HG03280 (cell line): ENCODE measurements around the gene NUDT8.
A peak's percentile ranks its signal among the peaks of the same experiment; 100 is the strongest.
"Not testable (repeated sequence)": the region's sequence is repeated elsewhere in the genome, so short reads cannot be mapped to it uniquely, and the experiment has no call there.

Experiments used
- ATAC-seq: cut with Tn5 transposase; IDR thresholded peaks from one replicate; pipeline ENCODE4 v1.9.1; 2021; ENCODE audit warnings: mild to moderate bottlenecking, moderate library complexity; ENCODE audit not compliant: unreplicated experiment

NUDT8 gene

DNA sequence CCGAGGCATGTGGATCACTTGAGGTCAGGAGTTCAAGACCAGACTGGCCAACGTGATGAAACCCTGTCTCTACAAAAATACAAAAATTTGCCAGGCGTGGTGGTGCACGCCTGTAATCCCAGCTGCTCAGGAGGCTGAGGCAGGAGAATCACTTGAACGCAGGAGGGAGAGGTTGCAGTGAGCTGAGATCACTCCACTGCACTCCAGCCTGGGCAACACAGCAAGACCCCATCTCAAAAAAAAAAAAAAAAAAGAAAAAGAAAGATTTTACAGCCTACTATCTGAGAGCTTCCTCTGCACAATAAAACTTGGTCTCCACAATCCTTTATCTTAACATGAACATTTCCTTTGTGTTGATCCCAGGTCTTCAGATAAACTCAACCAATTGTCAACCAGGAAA is 31.0 kb upstream of the NUDT8 start:
- ATAC-seq: not testable (repeated sequence)

- ATAC-seq: not testable (repeated sequence)
Observed at GRCh38 chr11:67659651-67660165, 30.0 kb upstream of the NUDT8 start.

DNA sequence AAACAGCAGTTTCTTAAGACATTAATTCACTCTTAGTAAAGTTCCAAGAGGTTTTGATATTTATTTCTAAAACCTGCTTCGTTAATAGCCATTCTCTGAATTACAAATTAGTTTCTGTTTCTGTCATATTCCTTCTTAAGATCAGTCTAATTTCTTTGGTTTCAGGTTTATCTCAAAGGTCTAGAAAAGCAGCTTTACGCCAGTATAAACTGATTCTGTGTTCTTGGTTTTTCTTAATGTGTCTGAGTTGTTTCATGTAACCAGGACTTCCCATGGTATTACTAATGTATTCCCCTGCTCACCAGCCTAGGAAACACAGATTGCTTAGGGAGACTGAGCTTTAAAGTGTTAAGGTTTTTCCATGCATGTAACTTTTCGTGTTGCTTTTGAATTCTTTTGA is 27.6 kb upstream of the NUDT8 start:
- no peak for ATAC-seq

GRCh38 chr11:67656278-67656922 is 26.7 kb upstream of the NUDT8 start:
- ATAC-seq: no peak

DNA sequence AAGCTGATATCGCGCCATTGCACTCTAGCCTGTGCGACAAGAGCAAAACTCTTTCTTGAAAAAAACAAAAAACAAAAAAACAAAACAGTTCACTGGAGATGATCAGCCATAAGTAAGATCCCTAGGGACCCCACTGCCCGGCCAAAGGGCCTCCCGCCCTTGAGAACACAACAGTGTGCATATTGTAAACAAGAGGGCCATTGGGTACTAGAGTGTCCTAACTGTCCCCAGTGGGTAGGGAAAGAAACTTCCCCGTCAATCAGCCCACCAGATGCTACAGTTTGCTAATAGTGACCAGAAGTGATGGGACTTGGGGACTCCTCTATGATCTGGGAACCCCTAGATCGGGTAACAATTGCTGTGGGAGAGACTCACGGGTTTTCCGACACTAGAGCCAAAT is 24.5 kb upstream of the NUDT8 start:
- no peak for ATAC-seq

DNA sequence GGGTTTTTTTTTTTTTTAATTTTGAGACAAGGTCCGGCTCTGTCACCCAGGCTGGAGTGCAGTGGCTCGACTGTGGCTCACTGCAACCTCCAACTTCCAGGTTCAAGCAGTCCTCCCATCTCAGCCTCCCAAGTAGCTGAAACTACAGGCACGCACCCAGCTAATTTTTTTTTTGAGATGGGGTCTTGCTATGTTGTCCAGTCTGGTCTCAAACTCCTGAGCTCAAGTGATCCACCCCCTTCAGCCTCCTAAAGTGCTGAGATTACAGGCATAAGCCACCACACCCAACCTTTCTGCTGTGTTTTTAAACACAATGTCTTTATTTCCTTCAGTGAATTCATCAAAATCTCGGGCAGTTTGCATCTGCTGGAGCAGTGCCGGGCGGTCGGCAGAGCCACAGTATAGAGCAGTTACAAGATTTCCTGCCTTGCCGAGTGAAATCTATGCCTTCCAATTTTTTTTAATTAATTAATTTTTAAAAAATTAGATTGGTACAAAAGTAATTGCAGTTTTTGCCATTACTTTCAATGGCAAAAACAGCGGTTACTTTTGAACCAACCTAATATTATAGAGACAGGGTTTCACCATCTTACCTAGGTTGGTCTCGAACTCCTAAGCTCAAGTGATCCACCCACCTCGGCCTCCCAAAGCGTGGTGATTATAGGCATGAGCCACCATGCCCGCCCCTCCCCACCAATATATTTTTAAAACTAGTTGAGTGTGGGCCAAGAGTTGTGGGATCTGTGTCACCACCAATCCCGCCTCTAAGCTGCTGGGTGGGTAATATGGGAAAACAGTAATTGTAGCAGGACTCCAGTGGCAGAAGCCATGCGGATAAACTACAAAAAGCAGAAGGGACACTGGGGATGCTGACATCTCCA is 23.5 kb upstream of the NUDT8 start:
- ATAC-seq: no peak

DNA sequence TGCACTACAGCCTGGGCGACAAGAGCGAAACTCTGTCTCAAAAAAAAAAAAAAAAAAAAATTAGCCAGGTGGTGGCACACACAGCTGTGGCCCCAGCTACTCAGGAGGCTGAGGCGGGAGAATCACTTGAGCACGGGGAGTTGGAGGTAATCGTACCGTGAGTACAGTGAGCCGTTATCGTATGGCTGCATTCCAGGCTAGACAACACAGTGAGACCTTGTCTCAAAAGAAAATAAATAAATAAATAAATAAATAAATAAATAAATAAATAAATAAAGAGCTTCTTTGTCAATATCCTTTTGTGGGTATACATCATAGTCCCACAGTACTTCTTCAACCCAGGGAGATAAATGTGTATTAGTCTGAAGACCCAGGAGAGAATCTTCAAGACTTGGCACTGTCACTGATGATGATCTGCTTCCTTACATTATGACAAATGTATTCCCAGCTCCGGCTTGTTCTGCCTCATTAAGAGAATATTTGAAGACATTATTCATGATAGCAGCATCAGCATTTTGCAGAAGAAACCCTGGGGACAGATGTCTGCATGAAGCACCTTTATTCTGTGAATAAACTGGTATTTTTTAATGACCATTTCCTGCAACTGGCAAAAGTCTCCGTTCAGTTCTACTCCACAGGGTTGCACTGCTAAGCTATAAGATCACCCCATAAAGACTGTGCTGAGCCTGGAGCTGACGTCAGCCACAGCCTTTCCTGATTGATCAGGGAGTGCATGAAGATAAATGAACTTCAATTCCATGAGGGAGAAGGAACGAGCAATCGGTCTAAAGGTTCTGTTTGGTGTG is 22.4 kb upstream of the NUDT8 start:
- no peak for ATAC-seq

GRCh38 chr11:67649634-67650510 is 20.1 kb upstream of the NUDT8 start:
- no peak for ATAC-seq

GRCh38 chr11:67648796-67649613 is 19.3 kb upstream of the NUDT8 start:
- ATAC-seq: no peak

DNA sequence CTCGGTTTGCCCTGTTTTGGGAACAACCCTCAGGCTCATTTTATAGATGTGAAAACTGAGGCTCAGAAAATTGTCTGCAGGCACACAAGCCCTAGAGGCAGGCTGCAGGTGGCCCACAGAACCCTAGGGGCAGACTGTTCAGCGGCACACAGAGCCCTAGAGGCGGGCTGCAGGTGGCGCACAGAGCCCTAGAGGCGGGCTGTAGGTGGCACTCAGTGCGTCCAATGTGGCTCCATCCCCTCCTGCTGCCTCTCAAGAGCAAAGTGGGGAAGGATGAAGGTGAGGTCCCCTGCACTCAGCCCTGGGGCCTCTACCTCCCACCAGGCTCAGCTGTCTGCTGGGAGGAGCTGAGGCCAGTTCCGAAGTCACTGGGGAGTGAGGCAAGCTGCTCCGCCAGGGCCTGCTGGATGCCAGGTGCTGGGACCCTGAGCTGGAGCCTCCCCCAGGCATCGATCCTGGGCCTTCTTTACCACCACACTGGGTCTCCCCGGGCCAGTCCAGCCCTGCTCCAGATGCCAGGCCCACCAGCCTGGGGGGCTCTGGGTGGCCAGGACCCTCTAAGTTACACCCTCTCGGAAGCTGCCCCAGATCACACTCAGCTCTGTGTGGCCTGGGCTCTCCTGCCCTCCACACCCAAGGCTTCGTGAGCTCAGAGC is 18.5 kb upstream of the NUDT8 start:
- ATAC-seq: peak; percentile 60

- ATAC-seq: no peak
Observed at GRCh38 chr11:67647471-67647870, 17.7 kb upstream of the NUDT8 start.

- no peak for ATAC-seq
Observed at GRCh38 chr11:67646535-67647336, 17.0 kb upstream of the NUDT8 start.

- no peak for ATAC-seq
Observed at GRCh38 chr11:67645521-67646461, 16.1 kb upstream of the NUDT8 start.

GRCh38 chr11:67644472-67645418 is 15.0 kb upstream of the NUDT8 start:
- ATAC-seq: no peak

DNA sequence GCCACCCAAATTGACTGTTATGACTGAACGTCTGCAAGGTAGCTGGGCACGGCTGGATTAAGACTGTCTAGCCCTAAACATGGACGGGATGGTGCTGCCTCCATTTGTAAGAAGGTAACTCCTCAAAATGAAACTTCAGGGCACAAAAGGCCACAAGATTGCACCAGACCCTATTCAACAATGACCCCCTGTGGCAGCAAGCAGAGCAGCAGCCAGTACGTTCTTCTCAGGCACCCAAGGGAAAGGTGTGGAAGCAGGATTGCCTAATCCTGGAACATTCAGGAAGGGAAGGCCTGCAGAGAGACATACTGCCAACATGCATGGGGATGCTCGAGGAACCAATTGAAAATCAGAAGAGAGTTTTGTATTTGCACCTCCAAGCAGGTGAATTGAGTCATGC is 14.3 kb upstream of the NUDT8 start:
- no peak for ATAC-seq
